Neuronal stem cell (in vitro differentiated cells): Measurements from ENCODE around the gene HBM.
"Not testable (repeated sequence)": the region's sequence is repeated elsewhere in the genome, so short reads cannot be mapped to it uniquely, and the experiment has no call there.

Experiments
- DNase-seq: peaks from one replicate; pipeline ENCODE4 v3.0.0-alpha.2; 2013; ENCODE audit warnings: low spot score
- H2AFZ ChIP-seq: one replicate; pipeline ENCODE4 v1.6.1; 2013; ENCODE audit warnings: mild to moderate bottlenecking, low read length, inconsistent platforms
- H2AK5ac ChIP-seq: 2 replicates; pipeline ENCODE4 v1.6.1; 2013; ENCODE audit warnings: low read depth, mild to moderate bottlenecking, inconsistent platforms, low read length, moderate library complexity, mixed read lengths
- H2BK120ac ChIP-seq: 2 replicates; pipeline ENCODE4 v1.6.1; 2013; ENCODE audit warnings: low read depth, mild to moderate bottlenecking, inconsistent platforms, low read length, moderate library complexity, mixed read lengths
- H2BK12ac ChIP-seq: one replicate; pipeline ENCODE4 v1.6.1; 2013; ENCODE audit warnings: low read length, inconsistent platforms
- H2BK15ac ChIP-seq: 2 replicates; pipeline ENCODE4 v1.6.1; 2013; ENCODE audit warnings: mild to moderate bottlenecking, low read length, inconsistent platforms, mixed read lengths
- H2BK5ac ChIP-seq: one replicate; pipeline ENCODE4 v1.6.1; 2013; ENCODE audit warnings: inconsistent platforms, mild to moderate bottlenecking, low read length, moderate library complexity
- H3K14ac ChIP-seq: one replicate; pipeline ENCODE4 v1.6.1; 2013; ENCODE audit warnings: low read length, inconsistent platforms
- H3K18ac ChIP-seq: 2 replicates; pipeline ENCODE4 v1.6.1; 2013; ENCODE audit warnings: low read length, inconsistent platforms
- H3K23ac ChIP-seq: 2 replicates; pipeline ENCODE4 v1.6.1; 2013; ENCODE audit warnings: low read depth, mild to moderate bottlenecking, mixed read lengths, low read length, inconsistent platforms; ENCODE audit not compliant: poor library complexity
- H3K27ac ChIP-seq: replicated peaks from 3 replicates; pipeline ENCODE4 v1.5.1; 2013; ENCODE audit warnings: low read length, inconsistent platforms
- H3K27me3 ChIP-seq, 3 experiments: 2 replicates each; pipeline ENCODE4 v1.6.1; 2013; ENCODE audit warnings: low read length in 3 of 3, mild to moderate bottlenecking in 2 of 3, inconsistent platforms in 1 of 3, low read depth in 1 of 3, mixed read lengths in 1 of 3, moderate library complexity in 1 of 3; ENCODE audit not compliant: control insufficient read depth in 3 of 3, insufficient read depth in 3 of 3
- H3K36me3 ChIP-seq, 2 donors: replicated peaks in 1 of 2; 2 replicates each; pipeline ENCODE4 v1.6.1; 2013; ENCODE audit warnings: low read length in 2 of 2; ENCODE audit not compliant: control insufficient read depth in 2 of 2, insufficient read depth in 2 of 2
- H3K4ac ChIP-seq: 2 replicates; pipeline ENCODE4 v1.6.1; 2013; ENCODE audit warnings: inconsistent platforms, mild to moderate bottlenecking, low read length, moderate library complexity
- H3K4me1 ChIP-seq, 2 donors: 1 replicate in 1 of 2; 2 replicates in 1 of 2; pipeline ENCODE4 v1.6.1; 2013; ENCODE audit warnings: low read length in 2 of 2, low read depth in 1 of 2; ENCODE audit not compliant: control insufficient read depth in 2 of 2, insufficient read depth in 1 of 2
- H3K4me2 ChIP-seq: one replicate; pipeline ENCODE4 v1.6.1; 2013; ENCODE audit warnings: mild to moderate bottlenecking, low read length, inconsistent platforms; ENCODE audit not compliant: insufficient read depth, poor library complexity, severe bottlenecking
- H3K4me3 ChIP-seq, 2 donors: 2 replicates each; pipeline ENCODE4 v1.5.1; 2013; ENCODE audit warnings: low read length in 2 of 2, mild to moderate bottlenecking in 2 of 2, inconsistent platforms in 1 of 2, moderate library complexity in 1 of 2
- H3K79me1 ChIP-seq: one replicate; pipeline ENCODE4 v1.6.1; 2013; ENCODE audit warnings: low read depth, mild to moderate bottlenecking, inconsistent platforms, low read length, moderate library complexity
- H3K9ac ChIP-seq: one replicate; pipeline ENCODE4 v1.6.1; 2013; ENCODE audit warnings: mild to moderate bottlenecking, low read depth, low read length, inconsistent platforms; ENCODE audit not compliant: poor library complexity
- H3K9me3 ChIP-seq, 2 donors: replicated peaks in 1 of 2; 2 replicates each; pipeline versions ENCODE3 to v1.6.1; 2013; ENCODE audit warnings: low read length in 2 of 2, mild to moderate bottlenecking in 2 of 2, inconsistent platforms in 1 of 2, low read depth in 1 of 2, mixed read lengths in 1 of 2, moderate library complexity in 1 of 2; ENCODE audit not compliant: control insufficient read depth in 2 of 2, insufficient read depth in 1 of 2
- H4K8ac ChIP-seq: one replicate; pipeline ENCODE4 v1.6.1; 2013; ENCODE audit warnings: low read depth, mild to moderate bottlenecking, inconsistent platforms, low read length, moderate library complexity
- H4K91ac ChIP-seq: one replicate; pipeline ENCODE4 v1.6.1; 2013; ENCODE audit warnings: low read length, low read depth, mild to moderate bottlenecking, inconsistent platforms; ENCODE audit not compliant: poor library complexity
- WGBS, 2 donors: extraction: QIAGEN DNeasy Blood & Tissue Kit; methylation state at CpG; one replicate each; pipeline ENCODE4 v1.1.7; 2013; ENCODE audit warnings: missing lambda C conversion rate in 2 of 2, mixed read lengths in 1 of 2; ENCODE audit not compliant: insufficient read length in 2 of 2, insufficient replicate concordance in 1 of 2; ENCODE audit errors: extremely low coverage in 2 of 2; 5-methylcytosine and 5-hydroxymethylcytosine counted together

The HBM gene

GRCh38 chr16:173928-174769 is 8.4 kb downstream of the HBM start:
- not testable (repeated sequence) for H2BK12ac ChIP-seq, H3K9ac ChIP-seq, H3K36me3 ChIP-seq, H3K18ac ChIP-seq, H2BK15ac ChIP-seq, H3K4ac ChIP-seq, H2AK5ac ChIP-seq, H3K79me1 ChIP-seq, H2AFZ ChIP-seq, H4K91ac ChIP-seq, H3K27ac ChIP-seq, H4K8ac ChIP-seq, H2BK5ac ChIP-seq, H3K4me1 ChIP-seq, H3K4me2 ChIP-seq, DNase-seq, H2BK120ac ChIP-seq, H3K23ac ChIP-seq, H3K14ac ChIP-seq, H3K9me3 ChIP-seq, H3K4me3 ChIP-seq
- no CpG with 5 or more reads among the region's 13 CpGs for WGBS, 2 donors
- peaks cover 23 to 68% (median 63%) of the 10 kb centered on the region in 3 experiments for H3K27me3 ChIP-seq

GRCh38 chr16:175011-175949 is 9.5 kb downstream of the HBM start:
- no peak overlapping the region for H3K27ac ChIP-seq
- no CpG with 5 or more reads among the region's 8 CpGs for WGBS, 2 donors
- H3K4me1 ChIP-seq: no peaks in the 10 kb centered on the region
- no peak overlapping the region for H2BK120ac ChIP-seq
- DNase-seq: no peak
- no peak overlapping the region for H3K4me3 ChIP-seq
- H2BK5ac ChIP-seq: no peak overlapping the region
- no peak overlapping the region for H3K9ac ChIP-seq
- no peak overlapping the region for H2AK5ac ChIP-seq
- H3K79me1 ChIP-seq: no peaks in the 10 kb centered on the region
- H3K36me3 ChIP-seq: no peaks in the 10 kb centered on the region
- no peak overlapping the region for H4K91ac ChIP-seq
- H2AFZ ChIP-seq: no peak overlapping the region
- no peak overlapping the region for H3K18ac ChIP-seq
- no peak overlapping the region for H4K8ac ChIP-seq
- no peak overlapping the region for H3K4ac ChIP-seq
- H2BK15ac ChIP-seq: no peak overlapping the region
- no peak overlapping the region for H3K4me2 ChIP-seq
- H3K27me3 ChIP-seq: peaks cover 25 to 67% (median 66%) of the 10 kb centered on the region in 3 experiments
- no peak overlapping the region for H3K14ac ChIP-seq
- no peak overlapping the region for H3K23ac ChIP-seq
- H3K9me3 ChIP-seq: peaks cover 0 to 4% of the 10 kb centered on the region in 2 donors
- no peak overlapping the region for H2BK12ac ChIP-seq

DNA sequence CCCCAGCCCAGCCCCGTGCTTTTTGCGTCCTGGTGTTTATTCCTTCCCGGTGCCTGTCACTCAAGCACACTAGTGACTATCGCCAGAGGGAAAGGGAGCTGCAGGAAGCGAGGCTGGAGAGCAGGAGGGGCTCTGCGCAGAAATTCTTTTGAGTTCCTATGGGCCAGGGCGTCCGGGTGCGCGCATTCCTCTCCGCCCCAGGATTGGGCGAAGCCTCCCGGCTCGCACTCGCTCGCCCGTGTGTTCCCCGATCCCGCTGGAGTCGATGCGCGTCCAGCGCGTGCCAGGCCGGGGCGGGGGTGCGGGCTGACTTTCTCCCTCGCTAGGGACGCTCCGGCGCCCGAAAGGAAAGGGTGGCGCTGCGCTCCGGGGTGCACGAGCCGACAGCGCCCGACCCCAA is 10.2 kb downstream of the HBM start:
- H3K23ac ChIP-seq, H2BK120ac ChIP-seq, H3K36me3 ChIP-seq, H3K4ac ChIP-seq, H4K91ac ChIP-seq, H2BK5ac ChIP-seq, H3K9ac ChIP-seq, H2AK5ac ChIP-seq, H3K79me1 ChIP-seq, H3K9me3 ChIP-seq, H2BK12ac ChIP-seq, H3K14ac ChIP-seq, DNase-seq, H2AFZ ChIP-seq, H4K8ac ChIP-seq, H2BK15ac ChIP-seq, H3K4me3 ChIP-seq, H3K4me2 ChIP-seq, H3K18ac ChIP-seq, H3K27ac ChIP-seq, H3K4me1 ChIP-seq: not testable (repeated sequence)
- H3K27me3 ChIP-seq: peaks cover 25 to 67% (median 61%) of the 10 kb centered on the region in 3 experiments
- WGBS, 2 donors: no CpG with 5 or more reads among the region's 39 CpGs
